Stomach (tissue), 9 donors: Measurements from ENCODE around the gene BAZ2B. TPM values are rescaled to one million over a fixed set of nuclear protein-coding genes. Genes with fewer than 3 reads are reported as not detected.

Experiments used
- DNase-seq, 2 donors: peaks; one replicate each; pipeline versions ENCODE4 v3.0.0 to v3.0.0-alpha.2; 2013 to 2019
- H3K27ac ChIP-seq, 5 donors: fragments of 200-600 bp in 4 of 5; sonication (generic) in 4 of 5; one replicate each; pipeline ENCODE4 v1.5.1; 2013 to 2019; ENCODE audit warnings: mild to moderate bottlenecking in 1 of 5, moderate library complexity in 1 of 5
- H3K27me3 ChIP-seq, 3 donors: fragments of 200-600 bp; sonication (generic); one replicate each; pipeline ENCODE4 v1.5.1; 2017 to 2019; ENCODE audit warnings: mixed run types in 1 of 3
- H3K36me3 ChIP-seq, 4 donors: fragments of 200-600 bp; sonication (generic); 1 replicate in 3 of 4; 2 replicates in 1 of 4; pipeline ENCODE4 v1.5.1; 2016 to 2019
- H3K4me1 ChIP-seq, 4 donors: fragments of 200-600 bp; sonication (generic); one replicate each; pipeline ENCODE4 v1.5.1; 2016 to 2019
- H3K4me3 ChIP-seq, 4 donors: fragments of 200-600 bp; sonication (generic) in 3 of 4; one replicate each; pipeline ENCODE4 v1.5.1; 2016 to 2019; ENCODE audit warnings: mild to moderate bottlenecking in 1 of 4
- H3K9me3 ChIP-seq, 4 donors: fragments of 200-600 bp; sonication (generic); one replicate each; pipeline ENCODE4 v1.5.1; 2016 to 2019
- CTCF ChIP-seq, 7 experiments: fragments of 450-650 bp in 4 of 7; fragments of 200-600 bp in 3 of 7; sonication (generic) in 3 of 7; IDR thresholded peaks; one replicate each; pipeline ENCODE4 v1.5.1; 2016 to 2019; ENCODE audit warnings: antibody characterized with exemption in 7 of 7, control low read depth in 2 of 7, mild to moderate bottlenecking in 1 of 7
- EP300 ChIP-seq: sonication (generic); formaldehyde crosslinking; IDR thresholded peaks from one replicate; pipeline ENCODE4 v1.6.1; 2017; ENCODE audit warnings: antibody characterized with exemption
- POLR2A ChIP-seq, 4 donors: fragments of 450-650 bp; IDR thresholded peaks; one replicate each; pipeline ENCODE4 v1.6.1; 2016; ENCODE audit warnings: antibody characterized with exemption in 4 of 4, control low read depth in 2 of 4, mild to moderate bottlenecking in 1 of 4, moderate library complexity in 1 of 4
- POLR2AphosphoS5 ChIP-seq, 3 donors: sonication (generic); formaldehyde crosslinking; IDR thresholded peaks; one replicate each; pipeline ENCODE4 v1.6.1; 2016; ENCODE audit warnings: antibody characterized with exemption in 3 of 3
- WGBS, 5 donors: extraction: QIAGEN DNeasy Blood & Tissue Kit in 3 of 5; methylation state at CpG; one replicate each; pipeline versions ENCODE4 v1.1.5 to v1.1.7; 2013 to 2018; 5-methylcytosine and 5-hydroxymethylcytosine counted together
- intact Hi-C: fragments of 100-400 bp; cut with DNase I; formaldehyde crosslinking; loops from one replicate; pipeline ENCODE4 v1.15.1; 2023; ENCODE audit warnings: low total_unique reads
- polyA plus RNA-seq, 3 donors: library from polyadenylated mRNA; stranded (reverse); fragments of 200-250 nt; gene quantifications; one replicate each; pipeline ENCODE4 v1.2.3, GENCODE V29; 2013
- total RNA-seq, 5 donors: library from RNA; depleted of rRNA; stranded (reverse); fragments of >200 nt; gene quantifications; one replicate each; pipeline versions ENCODE4 v1.1.0 to v1.2.3, GENCODE V29; 2014 to 2016
- donor health status: healthy with polysubstance abuse.
- donor health status: Bipolar disorder and iron deficiency.
- donor health status: healthy.

The BAZ2B gene
- total and polyA plus RNA-seq, 8 donors, result 7.2 to 245 (median 59.2) TPM

GRCh38 chr2:159454185-159454584 lies 162.2 kb downstream of the BAZ2B start:
- H3K9me3 ChIP-seq, result no peaks in the 10 kb centered on the region
- H3K4me1 ChIP-seq, result peaks cover 0 to 30% (median 15%) of the 10 kb centered on the region in 4 donors
- peak in 1 of 2 donors; percentile 16 for DNase-seq
- TF ChIP-seq EP300 (no peak), POLR2A (IDR thresholded peaks at IDR 0.05) (no peak), POLR2AphosphoS5 (IDR thresholded peaks at IDR 0.05) (no peak), CTCF (IDR thresholded peaks at IDR 0.05) (no peak)
- intact Hi-C loops, result no loop called here
- H3K4me3 ChIP-seq, result no peak overlapping the region
- H3K36me3 ChIP-seq, result peaks cover 0 to 4% (median 2%) of the 10 kb centered on the region in 4 donors
- H3K27ac ChIP-seq, result no peak overlapping the region
- H3K27me3 ChIP-seq, result no peaks in the 10 kb centered on the region

- Histone ChIP-seq H3K36me3 (peaks cover 8 to 33% (median 30%) of the 10 kb centered on the region in 4 donors), H3K27me3 (no peaks in the 10 kb centered on the region), H3K27ac (no peak overlapping the region), H3K4me1 (peaks cover 0 to 7% (median 2%) of the 10 kb centered on the region in 4 donors), H3K9me3 (no peaks in the 10 kb centered on the region), H3K4me3 (no peak overlapping the region)
- no peak for DNase-seq
- WGBS, 5 donors, result 82 to 99% (median 90%) methylated on average over 3 of the region's 3 CpGs
- TF ChIP-seq POLR2A (IDR thresholded peaks at IDR 0.05) (no peak), EP300 (no peak), CTCF (IDR thresholded peaks at IDR 0.05) (no peak), POLR2AphosphoS5 (IDR thresholded peaks at IDR 0.05) (no peak)
- intact Hi-C loops, result no loop called here
These were observed 166.2 kb downstream of the BAZ2B start for GRCh38 chr2:159450180-159450579.

DNA sequence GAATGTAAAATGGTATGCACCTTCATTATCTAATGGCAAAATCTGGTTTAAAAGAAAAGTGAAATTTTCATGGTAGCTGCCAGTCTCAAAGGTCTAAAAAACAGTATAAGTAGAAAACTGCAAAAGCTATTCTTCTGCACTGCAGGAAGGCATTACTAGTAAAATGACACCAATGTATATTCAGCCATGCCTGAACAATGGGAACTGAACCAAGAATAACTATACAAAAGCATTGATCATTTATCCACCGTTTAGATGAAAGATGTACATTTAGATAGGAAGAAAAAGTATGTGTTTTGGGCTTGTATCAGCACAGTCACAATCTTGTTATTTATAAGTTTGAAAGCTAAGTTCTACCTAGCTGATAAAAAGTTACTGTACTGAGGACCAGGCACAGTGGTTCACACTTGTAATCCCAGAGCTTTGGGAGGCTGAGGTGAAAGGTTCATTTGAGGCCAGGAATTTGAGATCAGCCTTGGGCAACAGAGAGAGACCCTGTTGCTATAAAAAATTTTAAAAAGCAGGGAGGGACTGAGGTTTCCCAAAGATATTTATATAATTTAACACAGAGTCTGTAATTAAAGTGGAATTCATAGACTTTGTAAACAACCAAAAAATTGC lies 166.7 kb downstream of the BAZ2B start:
- Histone ChIP-seq H3K27me3 (no peaks in the 10 kb centered on the region), H3K36me3 (peaks cover 8 to 38% (median 35%) of the 10 kb centered on the region in 4 donors), H3K4me1 (peaks cover 0 to 1% (median 0%) of the 10 kb centered on the region in 4 donors), H3K4me3 (no peak overlapping the region), H3K27ac (no peak overlapping the region), H3K9me3 (no peaks in the 10 kb centered on the region)
- WGBS, 5 donors, result 0% methylated on average over 1 of the region's 1 CpG
- TF ChIP-seq EP300 (no peak), CTCF (IDR thresholded peaks at IDR 0.05) (no peak), POLR2AphosphoS5 (IDR thresholded peaks at IDR 0.05) (no peak), POLR2A (IDR thresholded peaks at IDR 0.05) (no peak)
- intact Hi-C loops, result no loop called here
- no peak for DNase-seq

DNA sequence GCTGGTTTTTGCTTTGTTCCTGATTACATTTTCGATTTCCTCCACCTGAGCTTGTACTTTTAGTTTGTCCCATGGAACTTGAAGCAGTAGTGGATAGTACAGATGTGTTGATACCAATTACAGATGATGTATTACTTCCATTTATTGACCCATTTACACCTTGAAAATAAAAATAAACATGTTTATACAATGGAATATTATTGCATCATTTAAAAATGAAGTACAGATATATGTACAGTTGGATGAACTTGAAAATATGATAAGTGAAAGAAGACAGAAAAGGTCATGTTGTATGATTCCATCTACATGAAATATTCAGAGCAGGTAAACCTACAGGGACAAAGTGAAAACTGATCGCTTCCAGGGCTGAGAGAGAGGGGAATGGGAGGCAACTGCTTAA lies 169.5 kb downstream of the BAZ2B start:
- peaks cover 14 to 61% (median 60%) of the 10 kb centered on the region in 4 donors for H3K36me3 ChIP-seq
- H3K27me3 ChIP-seq, result no peaks in the 10 kb centered on the region
- H3K4me1 ChIP-seq, result no peaks in the 10 kb centered on the region
- no peaks in the 10 kb centered on the region for H3K9me3 ChIP-seq
- intact Hi-C loops, result no loop called here
- TF ChIP-seq CTCF (IDR thresholded peaks at IDR 0.05) (no peak), EP300 (no peak), POLR2AphosphoS5 (IDR thresholded peaks at IDR 0.05) (no peak), POLR2A (IDR thresholded peaks at IDR 0.05) (no peak)
- no peak overlapping the region for H3K27ac ChIP-seq
- WGBS, 5 donors, result 90 to 96% (median 92%) methylated on average over 2 of the region's 2 CpGs
- DNase-seq, result no peak
- no peak overlapping the region for H3K4me3 ChIP-seq
